Measurements from ENCODE around the gene EHD4.

DNA sequence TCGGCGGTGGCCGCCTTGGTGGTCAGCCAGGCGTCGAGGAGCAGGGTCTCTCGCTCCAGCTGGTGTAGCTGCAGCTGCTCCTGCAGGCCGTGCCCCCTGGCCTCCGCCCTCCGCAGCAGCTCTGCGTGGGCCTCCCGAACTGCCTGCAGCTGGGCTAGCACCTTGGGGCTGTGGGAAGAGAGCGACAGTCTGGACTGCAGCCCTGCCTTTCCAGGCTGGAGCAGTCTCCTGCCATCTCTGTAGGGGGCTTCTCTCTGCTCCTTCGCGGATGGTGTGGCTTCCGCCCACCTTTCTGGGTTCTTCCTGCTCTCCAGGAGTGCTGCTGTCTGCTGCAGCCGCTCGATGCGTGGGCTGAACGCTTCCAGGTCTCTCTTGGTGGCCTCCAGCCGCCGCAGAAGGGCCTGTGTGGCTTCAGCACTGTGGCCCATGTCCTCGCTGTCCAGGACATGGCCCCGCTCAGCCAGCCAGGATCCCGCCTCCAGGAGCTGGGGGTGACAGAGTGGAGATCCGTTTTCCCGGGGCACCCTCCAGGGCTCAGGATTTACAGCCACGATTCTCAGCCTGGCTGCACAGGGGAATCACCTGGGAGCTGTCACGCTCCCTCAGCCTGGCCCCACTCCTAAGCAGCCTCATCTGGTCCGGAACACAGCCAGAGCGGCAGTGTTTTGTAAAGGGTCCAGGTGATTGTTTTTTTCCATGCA is 116.9 kb downstream of the EHD4 start:
- TF ChIP-seq, protein P1, sequence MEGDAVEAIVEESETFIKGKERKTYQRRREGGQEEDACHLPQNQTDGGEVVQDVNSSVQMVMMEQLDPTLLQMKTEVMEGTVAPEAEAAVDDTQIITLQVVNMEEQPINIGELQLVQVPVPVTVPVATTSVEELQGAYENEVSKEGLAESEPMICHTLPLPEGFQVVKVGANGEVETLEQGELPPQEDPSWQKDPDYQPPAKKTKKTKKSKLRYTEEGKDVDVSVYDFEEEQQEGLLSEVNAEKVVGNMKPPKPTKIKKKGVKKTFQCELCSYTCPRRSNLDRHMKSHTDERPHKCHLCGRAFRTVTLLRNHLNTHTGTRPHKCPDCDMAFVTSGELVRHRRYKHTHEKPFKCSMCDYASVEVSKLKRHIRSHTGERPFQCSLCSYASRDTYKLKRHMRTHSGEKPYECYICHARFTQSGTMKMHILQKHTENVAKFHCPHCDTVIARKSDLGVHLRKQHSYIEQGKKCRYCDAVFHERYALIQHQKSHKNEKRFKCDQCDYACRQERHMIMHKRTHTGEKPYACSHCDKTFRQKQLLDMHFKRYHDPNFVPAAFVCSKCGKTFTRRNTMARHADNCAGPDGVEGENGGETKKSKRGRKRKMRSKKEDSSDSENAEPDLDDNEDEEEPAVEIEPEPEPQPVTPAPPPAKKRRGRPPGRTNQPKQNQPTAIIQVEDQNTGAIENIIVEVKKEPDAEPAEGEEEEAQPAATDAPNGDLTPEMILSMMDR (IDR thresholded peaks at IDR 0.05), result no peak
- TF ChIP-seq POLR2AphosphoS5 (IDR thresholded peaks at IDR 0.05; ENCODE audit: insufficient read depth in 1 of 2, low read depth in 1 of 2) (no peak), POLR2A (IDR thresholded peaks at IDR 0.05) (no peak)

Data from vagina (tissue), 2 donors.